RWPE2 (cell line): ENCODE results near the gene WWOX.

Experiments
- ATAC-seq: fragments of 200-7000 bp; cut with Tn5 transposase; 3 replicates; pipeline ENCODE4 v1.9.1; 2021; ENCODE audit warnings: low read depth
- DNase-seq: peaks from one replicate; pipeline ENCODE4 v3.0.0-alpha.2; 2020; ENCODE audit warnings: low spot score
- H3K27ac ChIP-seq: fragments of 450-650 bp; 2 replicates; pipeline ENCODE4 v1.5.1; 2017; ENCODE audit warnings: mild to moderate bottlenecking; ENCODE audit not compliant: poor library complexity, severe bottlenecking
- H3K27me3 ChIP-seq: fragments of 250-450 bp; sonication (Bioruptor Pico); 2 replicates; pipeline ENCODE4 v1.5.1; 2021; ENCODE audit warnings: mild to moderate bottlenecking, moderate library complexity; ENCODE audit not compliant: insufficient read depth, poor library complexity, severe bottlenecking
- H3K36me3 ChIP-seq: fragments of 250-450 bp; sonication (Bioruptor Pico); 2 replicates; pipeline ENCODE4 v1.5.1; 2020; ENCODE audit warnings: low read depth, mild to moderate bottlenecking, moderate library complexity
- H3K4me1 ChIP-seq: fragments of 250-450 bp; sonication (Bioruptor Pico); 2 replicates; pipeline ENCODE4 v1.5.1; 2021; ENCODE audit warnings: mild to moderate bottlenecking, moderate library complexity; ENCODE audit not compliant: insufficient read depth, poor library complexity, severe bottlenecking
- H3K4me3 ChIP-seq: fragments of 250-450 bp; sonication (Bioruptor Pico); 2 replicates; pipeline ENCODE4 v1.5.1; 2021; ENCODE audit warnings: mild to moderate bottlenecking, moderate library complexity; ENCODE audit not compliant: severe bottlenecking
- H3K9me3 ChIP-seq: fragments of 250-450 bp; sonication (Bioruptor Pico); 2 replicates; pipeline ENCODE4 v1.5.1; 2021; ENCODE audit warnings: mild to moderate bottlenecking, moderate library complexity; ENCODE audit not compliant: severe bottlenecking
- TF ChIP-seq, protein P1 (sequence below): fragments of 450-650 bp; IDR thresholded peaks from one replicate; pipeline ENCODE4 v1.5.1; 2017; ENCODE audit warnings: mild to moderate bottlenecking, moderate library complexity; ENCODE audit not compliant: poor library complexity, severe bottlenecking

WWOX gene

DNA sequence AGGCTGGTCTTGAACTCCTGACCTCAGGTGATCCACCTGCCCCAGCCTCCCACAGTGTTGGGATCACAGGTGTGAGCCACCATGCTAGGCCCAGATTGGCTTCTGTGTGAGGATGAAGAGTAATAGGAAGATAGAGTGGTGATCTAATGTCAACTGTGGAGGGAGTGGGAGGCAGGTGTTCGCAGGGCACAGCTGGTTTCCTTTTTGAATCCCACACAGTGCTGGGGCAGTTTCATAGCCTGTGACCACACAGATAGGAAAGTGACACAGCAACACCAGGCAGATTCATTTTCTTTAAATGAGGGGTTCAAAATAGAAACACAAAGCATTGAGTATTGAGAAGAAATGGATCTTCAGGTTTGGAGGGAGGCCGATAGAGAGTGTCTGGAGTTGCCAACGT, 540.3 kb downstream of the WWOX start:
- DNase-seq (no peak), ATAC-seq (no peak)
- H3K27ac ChIP-seq: no peak overlapping the region
- no peaks in the 10 kb centered on the region for H3K36me3 ChIP-seq
- TF ChIP-seq, protein P1, sequence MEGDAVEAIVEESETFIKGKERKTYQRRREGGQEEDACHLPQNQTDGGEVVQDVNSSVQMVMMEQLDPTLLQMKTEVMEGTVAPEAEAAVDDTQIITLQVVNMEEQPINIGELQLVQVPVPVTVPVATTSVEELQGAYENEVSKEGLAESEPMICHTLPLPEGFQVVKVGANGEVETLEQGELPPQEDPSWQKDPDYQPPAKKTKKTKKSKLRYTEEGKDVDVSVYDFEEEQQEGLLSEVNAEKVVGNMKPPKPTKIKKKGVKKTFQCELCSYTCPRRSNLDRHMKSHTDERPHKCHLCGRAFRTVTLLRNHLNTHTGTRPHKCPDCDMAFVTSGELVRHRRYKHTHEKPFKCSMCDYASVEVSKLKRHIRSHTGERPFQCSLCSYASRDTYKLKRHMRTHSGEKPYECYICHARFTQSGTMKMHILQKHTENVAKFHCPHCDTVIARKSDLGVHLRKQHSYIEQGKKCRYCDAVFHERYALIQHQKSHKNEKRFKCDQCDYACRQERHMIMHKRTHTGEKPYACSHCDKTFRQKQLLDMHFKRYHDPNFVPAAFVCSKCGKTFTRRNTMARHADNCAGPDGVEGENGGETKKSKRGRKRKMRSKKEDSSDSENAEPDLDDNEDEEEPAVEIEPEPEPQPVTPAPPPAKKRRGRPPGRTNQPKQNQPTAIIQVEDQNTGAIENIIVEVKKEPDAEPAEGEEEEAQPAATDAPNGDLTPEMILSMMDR: no peak
- H3K27me3 ChIP-seq: no peaks in the 10 kb centered on the region
- H3K4me3 ChIP-seq: no peak overlapping the region
- H3K9me3 ChIP-seq: no peaks in the 10 kb centered on the region
- H3K4me1 ChIP-seq: no peaks in the 10 kb centered on the region

DNA sequence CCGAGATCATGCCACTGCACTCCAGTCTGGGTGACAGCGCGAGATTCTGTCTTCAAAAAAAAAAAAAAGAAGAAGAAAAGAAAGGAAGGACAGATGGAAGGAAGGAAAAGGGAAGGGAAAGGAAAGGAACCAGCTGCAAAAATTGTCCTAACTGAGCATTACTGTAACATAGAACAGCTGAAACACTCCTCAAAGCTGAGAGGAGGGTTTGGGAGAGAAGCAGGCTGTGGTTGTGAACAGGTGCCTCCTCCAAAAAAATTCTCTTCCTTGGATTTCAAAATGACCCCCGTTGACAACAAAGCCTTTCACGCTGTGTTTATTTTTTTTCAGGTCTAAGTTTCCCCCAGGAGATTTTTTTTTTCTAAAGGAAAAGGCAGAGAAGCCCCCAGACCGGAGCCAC, 541.4 kb downstream of the WWOX start:
- Histone ChIP-seq H3K9me3 (no peaks in the 10 kb centered on the region), H3K27ac (no peak overlapping the region), H3K4me3 (no peak overlapping the region), H3K36me3 (no peaks in the 10 kb centered on the region), H3K27me3 (no peaks in the 10 kb centered on the region), H3K4me1 (no peaks in the 10 kb centered on the region)
- TF ChIP-seq, protein P1: no peak
- DNase-seq (no peak), ATAC-seq (no peak)

DNA sequence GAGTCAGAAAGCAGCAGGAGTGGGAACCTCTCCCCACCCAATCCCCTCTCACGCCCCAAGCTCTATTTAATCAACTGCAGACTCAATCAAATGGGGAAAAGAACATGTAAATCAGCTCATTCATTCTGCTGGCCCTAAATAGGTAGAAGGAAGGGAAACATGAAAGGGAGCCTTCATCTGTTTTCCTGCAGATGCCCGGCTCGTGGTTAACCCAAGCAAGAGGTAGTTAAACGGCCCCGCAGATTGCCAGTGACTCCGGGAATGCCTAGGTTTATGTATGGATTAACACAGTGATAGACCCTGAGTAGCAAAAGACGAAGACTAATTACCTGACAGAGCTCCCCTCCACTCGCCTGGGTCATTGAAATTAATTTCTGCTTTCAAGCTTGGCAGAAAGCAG, 542.0 kb downstream of the WWOX start:
- no peak for DNase-seq
- no peaks in the 10 kb centered on the region for H3K9me3 ChIP-seq
- H3K4me3 ChIP-seq: no peak overlapping the region
- ATAC-seq: no peak
- TF ChIP-seq, protein P1: no peak
- no peak overlapping the region for H3K27ac ChIP-seq
- no peaks in the 10 kb centered on the region for H3K36me3 ChIP-seq
- no peaks in the 10 kb centered on the region for H3K4me1 ChIP-seq
- no peaks in the 10 kb centered on the region for H3K27me3 ChIP-seq

DNA sequence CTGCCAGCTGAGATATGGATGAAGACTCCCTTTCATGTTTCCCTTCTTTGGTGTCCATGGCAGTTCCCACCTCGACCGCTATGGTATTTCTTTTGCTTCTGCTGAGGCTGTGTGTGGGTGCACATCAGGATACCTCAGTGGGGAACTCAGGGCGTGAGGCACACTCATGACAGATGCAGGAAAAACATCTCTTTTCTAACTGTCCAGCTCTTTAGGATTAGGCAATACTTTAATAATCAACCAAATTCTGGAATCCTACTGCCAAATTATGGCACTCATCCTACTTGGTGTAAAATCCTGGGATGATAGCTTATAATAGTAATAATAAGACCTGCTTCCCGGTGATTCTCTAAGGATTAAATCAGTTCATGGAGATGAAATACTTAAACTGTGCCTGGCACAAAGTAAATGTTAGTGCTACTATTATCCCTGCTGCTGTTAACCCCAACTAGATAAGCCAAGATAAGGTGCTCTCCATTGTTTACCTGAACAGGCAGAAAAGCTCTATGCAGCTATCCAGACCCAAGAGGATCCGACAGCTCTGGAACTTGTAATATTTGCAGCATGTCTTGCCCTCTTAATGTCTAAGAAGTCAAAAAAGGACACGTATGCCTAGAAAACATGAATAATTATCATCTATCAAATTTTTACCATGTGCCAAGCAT, 543.3 kb downstream of the WWOX start:
- Histone ChIP-seq H3K9me3 (no peaks in the 10 kb centered on the region), H3K27ac (no peak overlapping the region), H3K4me3 (no peak overlapping the region), H3K36me3 (no peaks in the 10 kb centered on the region), H3K27me3 (no peaks in the 10 kb centered on the region), H3K4me1 (no peaks in the 10 kb centered on the region)
- DNase-seq (no peak), ATAC-seq (no peak)
- TF ChIP-seq, protein P1: no peak

DNA sequence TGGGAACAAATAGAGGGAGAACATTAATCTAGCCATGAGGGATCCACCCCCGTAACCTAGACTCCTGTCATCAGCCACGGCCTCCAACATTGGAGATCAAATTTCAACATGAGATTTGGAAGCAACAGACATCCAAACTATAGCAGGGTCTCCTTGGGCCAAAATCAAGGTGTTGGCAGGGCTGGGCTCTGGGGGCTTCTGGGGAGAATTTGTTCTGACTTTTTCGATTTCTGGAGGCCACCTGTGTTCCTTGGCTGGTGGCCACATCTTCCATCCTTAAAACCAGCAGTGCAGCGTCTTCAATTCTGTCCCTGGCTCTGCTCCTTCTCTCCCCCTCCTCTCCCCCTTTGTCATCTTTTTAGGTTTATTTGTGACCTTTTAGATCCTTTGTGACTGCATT, 546.2 kb downstream of the WWOX start:
- Histone ChIP-seq H3K4me3 (no peak overlapping the region), H3K9me3 (no peaks in the 10 kb centered on the region), H3K27ac (no peak overlapping the region), H3K4me1 (no peaks in the 10 kb centered on the region), H3K36me3 (no peaks in the 10 kb centered on the region), H3K27me3 (no peaks in the 10 kb centered on the region)
- ATAC-seq (no peak), DNase-seq (no peak)
- TF ChIP-seq, protein P1: no peak
